Forelimb muscle (tissue), 1 donor: Measurements from ENCODE around the gene SYNJ2. TPM values are rescaled to one million over a fixed set of nuclear protein-coding genes. Genes with fewer than 3 reads are reported as not detected.
"Not testable (repeated sequence)": the region's sequence is repeated elsewhere in the genome, so short reads cannot be mapped to it uniquely, and the experiment has no call there.

ENCODE experiments used
- DNase-seq: peaks from one replicate; pipeline ENCODE4 v3.0.0-alpha.2; 2013; ENCODE audit warnings: low read depth
- polyA plus RNA-seq: library from polyadenylated mRNA; unstranded; fragments of 120-200 nt; gene quantifications from one replicate; pipeline ENCODE4 v1.2.1, GENCODE V29; 2013; ENCODE audit not compliant: insufficient read length

Gene SYNJ2
- polyA plus RNA-seq, 1 donor = 8.4 TPM

DNA sequence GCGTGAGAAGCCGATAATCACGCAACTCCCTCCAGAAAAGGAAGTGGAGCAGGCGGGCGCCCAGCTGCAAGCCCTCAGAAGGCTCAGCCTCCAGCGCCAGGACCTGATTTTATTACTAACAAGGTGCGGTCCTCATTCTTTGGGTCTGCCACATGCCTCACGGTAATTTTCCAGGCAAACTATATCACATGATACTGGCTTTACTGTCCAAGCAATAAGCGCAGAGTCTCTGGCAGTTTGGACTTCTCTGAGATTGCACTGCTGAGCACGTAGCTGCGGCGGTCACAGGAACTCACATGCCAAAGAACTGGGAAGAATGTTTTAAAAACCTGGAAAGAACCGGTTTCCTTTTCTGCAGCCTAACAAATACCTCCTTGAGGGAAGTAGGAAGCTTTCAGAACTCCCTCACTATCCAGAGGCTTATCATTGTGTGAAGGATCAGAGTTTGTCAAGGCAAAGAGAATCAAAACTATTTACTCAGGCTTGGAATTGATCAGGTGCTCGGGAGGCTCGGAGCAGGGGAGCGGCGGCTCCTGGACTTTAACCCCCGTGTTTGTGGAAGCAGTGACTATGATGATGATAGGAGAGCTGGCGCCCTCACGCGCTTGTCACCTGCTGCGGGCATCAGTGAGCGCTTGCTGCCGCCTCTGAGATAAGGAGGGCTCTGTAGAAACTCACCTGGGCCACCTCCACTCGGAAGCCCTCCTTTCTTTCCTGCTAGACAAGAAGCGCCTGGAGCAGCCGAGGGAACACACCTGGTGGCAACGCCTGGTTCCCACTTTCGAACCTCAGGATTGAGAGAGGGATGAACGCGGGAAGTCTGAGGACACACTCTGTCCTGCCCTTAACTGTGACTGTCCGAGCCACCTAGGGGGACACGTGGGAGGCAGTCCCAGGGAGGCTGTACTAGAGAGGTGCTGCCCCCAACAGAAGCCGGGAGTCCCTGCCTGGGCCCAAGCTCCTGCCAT lies 27.2 kb upstream of the SYNJ2 start:
- peak; percentile 32 for DNase-seq

DNA sequence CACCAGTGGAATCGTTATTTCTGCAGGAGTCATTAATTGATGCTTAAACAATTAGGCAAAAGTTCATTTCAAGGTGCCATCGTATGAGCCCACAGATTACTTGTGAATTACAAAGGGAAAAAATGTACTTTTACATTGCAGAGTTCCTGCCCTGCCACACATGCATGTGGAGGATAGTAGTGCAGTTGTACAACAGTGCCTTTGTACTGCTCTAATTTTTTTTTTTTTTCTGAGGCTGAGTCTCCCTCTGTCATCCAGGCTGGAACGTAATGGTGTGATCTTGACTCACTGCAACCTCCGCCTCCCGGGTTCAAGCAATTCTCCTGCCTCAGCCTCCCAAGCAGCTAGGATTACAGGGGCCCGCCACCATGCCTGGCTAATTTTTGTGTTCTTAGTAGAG lies 26.0 kb upstream of the SYNJ2 start:
- DNase-seq = no peak

DNA sequence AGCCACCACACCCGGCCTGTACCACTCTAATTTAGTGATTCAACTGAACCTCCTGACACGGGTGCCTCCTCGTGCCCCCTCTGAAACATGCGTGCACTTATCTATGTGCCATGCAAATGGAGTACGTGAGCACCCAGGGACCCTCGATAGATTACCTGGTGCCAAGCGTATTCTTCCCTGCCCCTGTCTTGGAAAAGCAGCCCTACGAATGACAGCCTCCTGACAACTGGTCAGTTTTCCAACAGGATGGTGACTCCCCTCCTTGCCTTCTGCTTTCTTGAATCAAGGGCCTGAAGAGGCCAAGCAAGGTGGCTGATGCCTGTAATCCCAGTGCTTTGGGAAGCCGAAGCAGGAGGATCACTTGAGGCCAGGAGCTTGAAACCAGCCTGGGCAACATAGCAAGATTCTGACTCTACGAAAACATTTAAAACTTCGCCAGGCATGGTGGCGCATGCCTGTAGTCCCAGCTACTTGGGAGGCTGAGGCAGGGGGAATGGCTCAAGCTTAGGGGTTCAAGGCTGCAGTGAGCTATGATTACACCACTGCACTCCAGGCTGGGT lies 25.4 kb upstream of the SYNJ2 start:
- no peak for DNase-seq

DNA sequence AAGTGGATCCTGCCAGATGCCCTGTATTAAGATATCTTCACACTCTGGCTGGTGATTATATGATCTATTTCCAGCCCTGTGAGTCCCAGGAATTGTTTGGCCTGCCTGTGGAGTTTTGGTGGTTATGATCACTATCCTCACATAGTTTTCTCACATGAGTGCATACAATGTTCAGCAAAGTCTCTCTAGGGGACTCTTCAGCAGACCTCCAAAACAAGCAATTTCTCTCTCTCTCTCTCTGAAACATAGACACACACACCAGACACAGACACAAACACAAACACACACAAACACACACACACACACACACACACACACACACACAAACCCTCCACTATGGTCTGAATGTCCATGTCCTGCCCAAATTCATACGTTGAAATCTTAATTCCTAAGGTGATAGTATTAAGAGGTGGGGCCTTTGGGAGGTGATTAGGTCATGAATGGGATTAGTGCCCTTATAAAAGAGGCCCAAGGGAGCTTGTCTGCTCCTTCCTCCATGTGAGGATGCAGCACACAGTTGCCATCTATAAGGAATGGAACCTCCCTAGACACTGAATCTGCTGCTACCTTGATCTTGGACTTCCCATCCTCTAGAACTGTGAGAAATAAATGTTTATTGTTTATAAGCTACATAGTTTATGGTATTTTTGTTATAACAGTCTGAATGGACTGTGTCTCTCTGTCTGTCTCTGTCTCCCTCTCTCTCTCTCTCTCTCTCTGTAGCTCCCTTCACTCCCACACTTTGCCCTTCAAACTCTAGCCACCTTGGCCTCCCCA lies 22.0 kb upstream of the SYNJ2 start:
- DNase-seq = no peak

DNA sequence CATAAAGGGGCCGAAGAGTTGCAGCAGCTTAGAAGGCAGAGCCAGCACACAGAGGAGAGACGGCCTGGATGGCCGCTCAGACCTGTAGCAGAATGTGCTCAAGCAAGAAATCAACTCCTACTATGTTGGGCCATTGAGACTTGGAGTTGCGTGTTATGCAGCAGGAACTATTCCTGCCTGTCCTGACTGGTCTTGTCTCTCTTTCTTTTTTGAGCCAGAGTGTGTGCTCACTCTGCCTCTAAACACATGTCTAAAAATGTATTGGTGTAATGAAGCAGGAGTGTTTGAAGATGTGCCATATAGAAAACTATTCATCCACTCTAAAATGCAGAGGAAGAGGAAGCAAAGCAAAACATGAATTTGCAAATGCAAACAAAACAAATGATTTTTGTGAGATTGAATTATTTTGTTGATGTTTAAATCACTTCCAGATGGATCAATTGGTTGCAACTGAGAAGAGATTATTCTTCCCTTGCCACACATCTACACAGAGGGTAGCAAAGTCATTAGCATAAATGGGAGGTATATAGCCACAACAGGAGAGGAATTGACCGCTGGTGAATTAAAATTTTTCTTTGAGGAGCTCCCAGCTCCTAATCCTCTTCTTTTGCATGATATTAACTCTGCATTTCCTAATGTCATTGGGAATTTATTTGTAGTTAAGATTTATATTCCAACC lies 20.4 kb upstream of the SYNJ2 start:
- DNase-seq = no peak

DNA sequence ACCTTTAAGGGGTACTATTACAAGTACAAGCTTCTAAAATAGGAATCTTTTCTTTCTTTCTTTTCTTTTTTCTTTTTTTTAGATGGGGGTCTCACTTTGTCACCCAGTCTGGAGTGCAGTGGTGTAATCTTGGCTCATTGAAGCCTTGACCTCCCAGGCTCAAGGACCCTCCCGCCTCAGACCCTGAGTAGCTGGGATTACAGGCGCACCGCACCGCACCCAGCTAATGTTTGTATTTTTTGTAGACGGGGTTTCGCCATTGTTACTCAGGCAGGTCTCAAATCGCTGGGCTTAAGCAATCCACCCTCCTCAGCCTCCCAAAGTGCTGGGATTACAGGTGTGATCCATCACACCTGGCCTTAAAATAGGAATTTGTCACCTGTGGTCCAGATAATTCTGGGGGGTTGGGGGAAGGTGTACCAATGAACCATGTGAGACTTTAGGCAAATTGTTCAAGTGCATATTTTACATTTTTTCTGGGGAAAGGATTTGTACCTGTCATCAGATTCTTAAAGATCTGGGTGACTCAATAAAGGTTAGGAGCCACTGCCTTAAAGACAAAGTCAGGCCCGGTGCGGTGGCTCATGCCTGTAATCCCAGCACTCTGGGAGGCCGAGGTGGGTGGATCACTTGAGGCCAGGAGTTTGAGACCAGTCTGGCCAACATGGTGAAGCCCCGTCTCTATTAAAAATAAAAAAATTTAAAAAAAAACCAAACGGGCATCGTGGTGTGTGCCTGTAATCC lies 19.7 kb upstream of the SYNJ2 start:
- no peak for DNase-seq

DNA sequence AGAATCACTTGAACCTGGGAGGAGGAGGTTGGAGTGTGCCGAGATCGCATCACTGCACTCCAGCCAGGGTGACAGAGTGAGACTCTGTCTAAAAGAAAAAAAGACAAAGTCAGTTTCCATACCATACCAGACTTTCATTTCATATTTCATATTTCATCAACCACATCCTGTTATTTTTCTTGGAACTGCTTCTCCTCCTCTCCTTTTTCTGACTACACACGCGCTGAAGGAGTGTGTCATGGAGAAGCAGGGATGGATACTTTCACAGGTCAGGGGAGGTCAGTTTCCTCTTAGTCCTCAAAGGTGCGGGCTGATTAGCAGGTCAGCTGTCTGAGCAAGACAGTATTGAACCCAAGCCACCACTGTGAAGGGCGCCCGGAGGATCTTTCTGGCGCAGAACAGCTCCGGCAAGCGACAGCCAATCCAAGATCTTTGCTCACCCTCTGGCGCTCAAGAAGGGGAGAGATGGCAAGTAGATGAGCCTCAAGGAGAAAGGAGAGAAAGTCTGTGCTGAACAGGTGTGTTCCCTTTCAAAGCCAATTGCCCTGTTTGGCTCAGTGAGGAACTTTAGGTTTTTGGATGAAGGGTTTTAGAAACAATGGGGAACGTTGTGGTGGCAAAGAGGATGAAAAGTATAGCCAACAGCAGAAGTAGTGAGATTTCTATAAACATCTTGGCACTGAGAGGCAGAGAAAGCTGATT lies 18.9 kb upstream of the SYNJ2 start:
- DNase-seq = no peak

DNA sequence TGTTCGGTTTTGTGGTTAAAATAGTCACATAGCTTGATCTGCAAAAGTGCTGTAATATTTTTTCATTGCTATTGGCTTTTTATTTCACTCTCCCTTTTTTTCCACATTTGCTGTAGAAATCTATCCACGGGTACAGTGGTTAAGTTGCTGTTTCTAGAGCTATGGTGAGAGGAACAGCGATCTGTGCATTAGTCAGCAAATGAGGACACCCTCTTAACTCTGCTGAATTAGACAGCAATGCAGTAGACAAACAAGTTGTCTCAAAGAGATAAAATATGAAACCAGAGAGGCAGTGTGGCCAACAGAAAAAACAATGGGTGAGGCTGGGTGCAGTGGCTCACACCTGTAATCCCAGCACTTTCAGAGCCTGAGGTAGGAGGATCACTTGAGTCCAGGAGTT lies 17.6 kb upstream of the SYNJ2 start:
- no peak for DNase-seq

DNA sequence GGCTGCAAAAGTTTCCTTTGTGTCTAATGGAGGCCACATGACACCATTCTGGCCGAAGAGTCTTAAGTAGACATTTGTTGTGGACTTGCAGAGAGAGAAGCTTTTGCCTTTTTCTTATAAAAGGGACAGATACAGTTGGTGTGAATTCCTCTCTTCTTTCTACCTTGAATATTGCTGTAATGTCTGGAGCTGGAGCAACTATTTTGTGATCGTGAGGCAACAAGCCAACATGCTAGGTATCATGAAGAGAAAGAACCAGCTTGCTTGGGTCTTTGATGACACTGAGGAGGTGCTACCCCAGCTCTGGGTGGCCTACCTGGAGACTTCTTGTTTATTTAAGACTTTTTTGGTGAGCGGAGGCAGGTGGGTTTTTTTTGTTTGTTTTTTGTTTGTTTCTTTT lies 16.3 kb upstream of the SYNJ2 start:
- DNase-seq = no peak

DNA sequence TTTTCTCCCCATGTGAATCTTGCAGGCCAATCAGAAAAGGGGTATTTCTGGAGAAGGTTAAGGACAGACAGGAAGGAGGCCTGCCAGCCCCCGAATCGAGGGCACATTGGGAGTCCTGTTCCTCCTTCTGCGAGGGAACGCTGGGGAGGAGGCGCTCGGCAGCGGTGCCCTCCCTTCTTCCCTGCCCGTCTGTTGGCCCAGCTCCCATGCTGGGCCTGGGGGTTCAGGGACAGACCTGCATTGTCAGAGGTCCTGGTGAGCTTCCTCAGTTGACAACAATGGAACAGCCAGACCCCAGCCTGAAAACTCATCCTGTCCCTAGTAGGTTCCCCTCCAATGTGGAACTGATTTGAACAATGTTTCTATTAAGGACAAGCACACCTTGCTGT lies 15.1 kb upstream of the SYNJ2 start:
- DNase-seq = no peak

DNA sequence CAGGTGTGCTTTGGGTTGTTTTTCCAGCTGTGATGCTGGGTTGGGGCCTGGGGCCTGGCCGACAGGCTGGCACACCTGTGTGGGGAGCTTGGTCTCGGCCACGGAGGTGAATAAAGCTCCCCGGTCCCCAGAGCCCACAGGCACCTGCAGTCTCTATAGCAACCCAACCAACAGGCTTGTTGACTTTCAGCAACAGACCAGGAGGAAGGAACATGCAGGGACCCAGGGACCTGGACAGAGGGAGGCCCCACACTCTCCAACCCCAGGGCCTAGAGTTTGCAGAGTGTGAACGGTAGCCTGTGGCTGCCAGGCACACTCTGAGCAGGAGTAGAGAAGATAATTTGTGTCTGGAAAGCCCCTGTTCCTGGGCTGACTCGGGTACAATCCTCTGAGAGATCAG lies 14.6 kb upstream of the SYNJ2 start:
- no peak for DNase-seq

DNA sequence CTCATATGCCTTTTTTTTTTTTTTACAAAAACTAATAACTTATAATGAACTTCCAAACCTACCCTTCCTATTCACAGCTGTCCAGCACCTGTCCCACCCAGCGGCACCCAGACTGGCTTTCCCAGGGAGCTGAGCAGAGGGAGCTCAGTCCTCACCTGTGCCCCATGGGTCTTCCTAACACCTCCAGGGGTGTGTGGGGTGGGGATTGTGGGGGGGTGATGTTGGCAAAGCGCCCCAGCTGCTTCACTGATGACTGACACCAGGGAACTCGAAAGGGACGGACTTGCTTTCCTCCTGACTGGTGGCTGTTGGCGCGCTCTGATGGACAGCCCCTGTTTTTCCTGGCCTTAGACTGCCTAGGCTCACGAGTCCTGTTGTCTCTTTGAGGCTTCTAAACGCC lies 14.2 kb upstream of the SYNJ2 start:
- DNase-seq = no peak

DNA sequence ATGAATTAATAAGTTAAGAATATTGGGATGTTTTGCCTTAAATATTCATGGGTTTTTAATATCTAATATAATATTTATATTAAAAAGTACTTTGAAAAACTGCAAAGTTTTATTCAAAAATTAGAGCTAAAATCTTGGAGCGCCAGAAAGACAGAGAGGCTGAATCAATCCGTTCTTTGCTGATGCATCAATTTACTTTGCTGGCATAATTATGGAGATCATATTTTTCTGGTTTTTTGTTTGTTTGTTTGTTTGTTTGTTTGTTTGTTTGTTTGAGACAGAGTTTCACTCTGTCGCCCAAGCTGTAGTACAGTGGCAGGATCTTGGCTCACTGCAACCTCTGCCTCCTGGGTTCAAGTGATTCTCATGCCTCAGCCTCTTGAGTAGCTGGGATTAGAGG lies 9.5 kb upstream of the SYNJ2 start:
- not testable (repeated sequence) for DNase-seq

DNA sequence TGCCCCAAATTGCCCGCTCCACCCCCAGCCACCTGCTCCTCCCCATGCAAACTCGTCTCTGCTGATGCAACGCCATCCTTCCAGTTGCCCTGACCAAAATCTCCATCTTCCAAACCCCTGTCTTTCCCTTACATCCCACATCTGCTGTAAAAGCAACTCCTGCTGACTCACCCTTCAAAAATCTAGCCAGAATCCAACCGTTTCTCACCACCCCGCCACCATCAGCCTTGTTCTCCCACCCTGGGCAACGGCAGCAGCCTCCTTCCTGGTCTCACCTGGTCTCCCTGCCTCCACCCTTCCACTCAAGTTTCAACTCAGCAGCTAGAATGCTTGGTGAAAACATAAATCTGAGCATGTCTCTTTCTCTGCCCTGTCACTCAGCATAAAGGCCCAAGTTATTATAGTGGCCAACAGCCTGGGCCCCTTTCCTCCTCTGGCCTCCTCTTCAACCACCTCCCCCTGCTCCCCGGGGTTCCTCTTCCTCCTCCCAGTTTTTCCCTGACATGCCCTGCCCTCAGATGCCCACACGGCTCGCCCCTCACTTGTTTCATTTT lies 7.2 kb upstream of the SYNJ2 start:
- no peak for DNase-seq

DNA sequence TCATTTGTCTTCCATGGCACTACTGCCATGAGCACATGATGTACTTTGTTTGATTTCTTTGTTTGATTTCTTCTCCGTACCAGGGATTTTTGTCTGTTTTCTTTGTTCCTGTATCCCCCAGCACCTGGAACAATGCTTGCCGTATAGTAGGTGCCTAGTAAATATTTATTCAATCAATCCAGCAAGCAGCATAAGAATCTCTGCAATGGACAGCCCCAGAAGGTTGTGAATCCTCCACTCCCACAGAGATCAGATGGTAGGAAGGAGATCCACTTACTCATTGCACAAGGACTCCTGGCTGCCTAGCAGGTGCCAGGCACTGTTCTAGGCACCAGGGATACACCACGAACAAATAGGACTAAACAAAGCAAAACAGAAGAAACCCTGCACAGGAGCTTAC lies 6.7 kb upstream of the SYNJ2 start:
- DNase-seq = no peak

DNA sequence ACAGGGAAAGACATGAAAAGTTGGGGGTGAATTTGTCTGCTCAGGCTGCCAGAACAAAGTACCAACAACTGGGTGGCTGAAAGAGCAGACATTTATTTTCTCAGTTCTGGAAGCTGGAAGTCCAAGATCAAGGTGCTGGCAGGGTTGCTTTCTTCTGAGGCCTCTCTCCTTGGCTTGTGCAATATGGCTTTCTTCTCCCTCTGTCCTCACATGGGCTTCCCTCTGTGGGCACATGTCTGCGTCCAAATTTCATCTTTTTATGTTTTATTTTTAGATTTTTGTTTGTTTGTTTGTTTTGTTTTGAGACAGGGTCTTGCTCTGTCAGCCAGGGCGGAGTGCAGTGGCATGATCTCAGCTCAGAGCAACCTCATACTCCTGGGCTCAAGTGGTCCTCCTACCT lies 6.2 kb upstream of the SYNJ2 start:
- DNase-seq = no peak

DNA sequence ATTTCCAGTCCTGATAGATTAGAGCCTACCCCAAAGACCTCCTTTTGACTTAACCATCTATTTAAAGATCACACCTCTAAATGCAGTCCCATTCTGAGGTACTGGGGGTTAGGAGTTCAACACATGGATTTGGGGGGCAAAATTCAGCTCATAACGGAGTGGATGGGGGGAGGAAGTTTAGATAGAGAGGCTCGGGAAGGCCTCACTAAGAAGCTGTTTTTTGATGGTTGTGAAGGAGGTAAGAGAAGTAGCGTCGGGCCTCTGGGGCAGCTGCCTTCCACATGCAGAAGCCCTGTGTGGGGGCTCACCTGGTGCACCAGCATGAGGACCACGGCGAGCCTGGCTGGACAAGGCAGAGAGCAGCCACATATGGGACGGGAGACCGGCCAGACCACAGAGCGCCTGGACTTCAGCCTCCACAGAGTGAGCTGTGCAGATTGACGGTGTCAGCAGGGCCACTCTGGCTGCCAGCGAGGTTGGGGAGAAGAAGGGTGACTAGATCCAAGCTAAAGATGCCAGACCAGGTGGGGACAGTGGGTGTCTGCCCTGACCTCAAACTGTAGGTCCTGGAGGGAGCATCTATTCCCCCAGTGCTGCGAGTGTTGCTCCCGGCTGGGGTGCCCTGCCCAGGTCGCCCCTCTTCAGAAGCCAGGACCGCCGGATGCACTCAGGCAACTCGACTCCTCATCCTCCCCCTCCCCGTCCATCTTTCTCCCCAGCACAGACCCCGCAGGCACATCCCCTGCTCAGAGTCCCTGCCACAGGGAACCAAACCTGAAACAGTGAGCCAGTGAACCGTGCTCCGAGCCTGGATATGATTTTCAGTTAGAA lies 5.1 kb upstream of the SYNJ2 start:
- no peak for DNase-seq

DNA sequence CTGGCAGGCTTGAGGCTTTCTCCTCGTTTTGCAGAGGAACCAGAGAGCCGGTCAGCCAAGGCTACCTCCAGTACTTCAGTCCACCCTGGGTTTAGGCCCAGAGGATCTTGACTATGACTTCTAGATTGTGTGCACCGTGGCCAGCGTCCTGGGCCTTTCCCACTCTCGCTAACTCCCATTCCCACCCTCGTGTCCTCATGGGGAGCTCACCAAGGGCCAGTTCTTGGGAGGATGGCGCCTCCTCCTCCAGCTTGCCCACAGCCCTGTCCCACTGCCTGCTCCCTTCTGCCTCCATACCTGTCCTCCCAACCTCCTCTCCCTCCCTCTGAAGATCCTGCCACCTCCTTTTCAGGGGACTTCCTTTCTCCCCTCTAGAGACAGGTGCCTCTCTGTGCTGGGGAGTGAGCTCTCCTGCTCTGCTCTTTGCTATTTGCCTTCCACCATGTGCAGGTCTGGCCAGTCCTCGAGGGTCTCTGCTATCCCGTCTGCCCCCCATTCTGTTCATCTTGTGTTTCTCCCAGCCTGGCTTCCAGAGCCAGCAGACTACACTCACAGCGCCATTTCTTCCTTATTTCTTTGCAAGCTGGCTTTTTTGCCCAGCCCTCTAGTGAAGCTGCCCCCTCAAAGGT lies 4.4 kb upstream of the SYNJ2 start:
- DNase-seq = no peak
